ENCODE data around the gene IGSF21.

Gene IGSF21

GRCh38 chr1:18319099-18319498, 211.5 kb downstream of the IGSF21 start:
- no peak for TF ChIP-seq CTCF (IDR thresholded peaks at IDR 0.05)
- DNase-seq (ENCODE audit: low spot score) = no peak
- H3K27ac ChIP-seq = no peak overlapping the region
- no peak overlapping the region for H3K4me3 ChIP-seq

- TF ChIP-seq CTCF (IDR thresholded peaks at IDR 0.05) = no peak
- DNase-seq (ENCODE audit: low spot score) = no peak
- no peak overlapping the region for H3K4me3 ChIP-seq
- H3K27ac ChIP-seq = no peak overlapping the region
Observed at GRCh38 chr1:18320051-18320450, 212.5 kb downstream of the IGSF21 start.

GRCh38 chr1:18322368-18323032, 214.9 kb downstream of the IGSF21 start:
- TF ChIP-seq CTCF (IDR thresholded peaks at IDR 0.05) = no peak
- Histone ChIP-seq H3K4me3 (no peak overlapping the region), H3K27ac (no peak overlapping the region)
- DNase-seq (ENCODE audit: low spot score) = no peak

GRCh38 chr1:18323259-18323658, 215.7 kb downstream of the IGSF21 start:
- H3K4me3 ChIP-seq = no peak overlapping the region
- TF ChIP-seq CTCF (IDR thresholded peaks at IDR 0.05) = no peak
- no peak for DNase-seq (ENCODE audit: low spot score)
- no peak overlapping the region for H3K27ac ChIP-seq

- no peak overlapping the region for H3K4me3 ChIP-seq
- H3K27ac ChIP-seq = no peak overlapping the region
- DNase-seq (ENCODE audit: low spot score) = no peak
- TF ChIP-seq CTCF (IDR thresholded peaks at IDR 0.05) = no peak
Observed at GRCh38 chr1:18324246-18324645, 216.6 kb downstream of the IGSF21 start.

- no peak overlapping the region for H3K4me3 ChIP-seq
- DNase-seq (ENCODE audit: low spot score) = no peak
- no peak for TF ChIP-seq CTCF (IDR thresholded peaks at IDR 0.05)
- no peak overlapping the region for H3K27ac ChIP-seq
Observed at GRCh38 chr1:18325136-18325535, 217.5 kb downstream of the IGSF21 start.

- no peak for TF ChIP-seq CTCF (IDR thresholded peaks at IDR 0.05)
- Histone ChIP-seq H3K27ac (no peak overlapping the region), H3K4me3 (no peak overlapping the region)
- DNase-seq (ENCODE audit: low spot score) = no peak
Observed at GRCh38 chr1:18326211-18326897, 218.8 kb downstream of the IGSF21 start.
